Stimulated activated CD4-positive, alpha-beta T cell treated with anti-CD3 and anti-CD28 coated beads, TNF-alpha, amount 100 ng/mL, for 4 hours (primary cell): ENCODE data around the gene C1QTNF9B.

Experiments used
- DNase-seq, 3 experiments: peaks; one replicate each; pipeline ENCODE4 v3.0.0-alpha.2; 2020; ENCODE audit warnings: low read depth in 3 of 3

C1QTNF9B gene

GRCh38 chr13:23859455-23859854 is 37.8 kb downstream of the C1QTNF9B start:
- DNase-seq, result no peak

DNA sequence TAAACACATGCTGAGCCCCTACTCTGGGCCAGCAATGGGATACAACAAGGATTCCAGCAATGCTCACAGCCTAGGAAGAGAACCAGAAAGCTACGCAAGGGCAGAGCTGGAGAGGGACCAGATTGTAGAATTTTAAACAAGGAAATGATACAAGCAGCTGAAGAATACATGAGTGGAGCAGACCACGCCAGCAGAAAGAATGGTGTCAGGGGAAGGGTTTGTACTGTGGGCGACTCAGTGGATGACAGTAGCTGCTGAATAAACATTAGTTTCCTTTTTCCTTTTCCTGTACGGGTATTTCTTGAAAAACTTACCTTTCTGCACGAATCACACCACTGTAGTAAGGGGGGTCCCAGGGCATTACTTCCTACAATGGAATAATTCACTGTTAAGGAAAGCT is 38.8 kb downstream of the C1QTNF9B start:
- no peak for DNase-seq

- no peak for DNase-seq
Measured at GRCh38 chr13:23856008-23856750, 41.1 kb downstream of the C1QTNF9B start.

DNA sequence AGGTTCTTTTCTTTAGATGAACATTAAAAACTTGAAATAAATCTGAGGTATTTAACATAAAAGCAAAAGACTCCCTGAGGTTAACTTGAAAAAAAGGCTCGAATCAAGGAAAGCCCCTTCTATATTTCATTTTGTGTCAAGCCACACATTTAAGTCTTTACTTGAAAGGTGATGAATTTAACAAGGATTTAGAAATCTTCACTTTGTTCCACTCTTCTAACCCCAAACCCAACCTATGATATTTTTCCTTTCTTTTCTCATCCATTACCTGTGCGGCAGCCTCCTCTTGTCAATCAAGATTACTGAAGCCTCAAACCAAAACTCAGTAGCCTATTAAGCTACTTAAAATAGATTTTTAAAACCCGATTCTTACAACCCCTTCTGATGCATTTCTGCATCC is 41.9 kb downstream of the C1QTNF9B start:
- DNase-seq, result no peak

- no peak for DNase-seq
Measured at GRCh38 chr13:23852351-23852750, 45.0 kb downstream of the C1QTNF9B start.

GRCh38 chr13:23851106-23851505 is 46.2 kb downstream of the C1QTNF9B start:
- DNase-seq, result no peak

- DNase-seq, result no peak
Measured at GRCh38 chr13:23850134-23850533, 47.2 kb downstream of the C1QTNF9B start.

- no peak for DNase-seq
Measured at GRCh38 chr13:23849670-23850069, 47.6 kb downstream of the C1QTNF9B start.

GRCh38 chr13:23848646-23849141 is 48.6 kb downstream of the C1QTNF9B start:
- DNase-seq, result no peak

GRCh38 chr13:23848019-23848418 is 49.3 kb downstream of the C1QTNF9B start:
- no peak for DNase-seq

- DNase-seq, result no peak
Measured at GRCh38 chr13:23847497-23847896, 49.8 kb downstream of the C1QTNF9B start.

GRCh38 chr13:23845105-23845725 is 52.1 kb downstream of the C1QTNF9B start:
- DNase-seq, result no peak

DNA sequence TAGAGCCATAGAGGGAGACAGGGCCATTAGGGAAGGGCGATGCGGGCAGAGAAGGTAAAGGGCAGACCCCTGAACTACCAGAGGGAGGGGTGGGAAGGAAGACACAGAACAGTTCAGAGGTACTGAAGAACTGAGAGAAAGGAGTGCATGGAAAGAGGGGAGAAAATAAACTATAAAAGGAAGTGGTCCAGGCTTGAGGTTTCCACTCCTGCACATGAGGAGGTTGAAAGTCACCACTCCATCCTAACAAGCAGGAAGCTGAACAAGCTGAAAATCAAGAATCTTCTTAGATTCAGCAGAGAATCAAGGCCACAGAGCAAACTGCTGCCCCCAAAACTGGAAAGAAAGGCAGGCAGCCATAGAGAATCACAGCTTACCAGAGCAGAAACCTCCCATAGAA is 53.2 kb downstream of the C1QTNF9B start:
- no peak for DNase-seq

DNA sequence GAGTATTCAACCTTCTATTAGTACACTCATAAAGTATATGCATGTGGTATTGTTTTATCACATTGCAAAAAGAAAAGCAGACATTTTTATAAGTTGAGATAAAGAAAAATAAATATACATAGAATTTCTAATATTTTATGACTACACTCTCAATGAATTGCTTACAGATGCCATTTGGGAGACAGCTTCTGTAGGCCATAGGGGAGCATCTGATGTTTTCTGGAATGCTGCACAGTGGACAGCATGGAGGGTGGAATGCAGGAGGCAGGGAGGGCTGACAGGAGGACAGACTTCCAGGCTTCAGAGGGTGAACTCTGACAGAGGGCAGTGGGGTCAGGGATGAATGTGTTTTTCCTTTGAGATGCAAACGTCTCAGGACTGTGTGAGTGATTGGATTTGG is 53.9 kb downstream of the C1QTNF9B start:
- no peak for DNase-seq

DNA sequence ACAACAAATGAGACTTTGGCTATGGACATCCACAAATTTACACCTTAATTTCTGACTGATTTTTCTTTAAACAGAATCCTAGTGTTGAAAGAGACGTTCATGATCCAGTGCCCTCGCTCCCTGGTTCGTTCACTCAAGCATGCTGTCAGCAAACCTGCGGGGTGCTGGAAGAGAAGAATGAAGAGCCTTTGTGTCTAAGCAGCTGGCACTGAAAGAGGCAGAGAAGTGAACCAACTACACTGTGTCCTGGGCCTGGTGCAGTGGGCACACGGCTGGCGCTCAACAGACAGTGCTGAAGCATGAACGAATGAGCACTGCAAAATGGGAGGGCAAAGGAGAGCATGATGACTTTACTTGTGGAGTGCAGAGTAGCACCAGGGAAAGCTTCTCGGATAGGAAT is 54.9 kb downstream of the C1QTNF9B start:
- no peak for DNase-seq
